ENCODE data around the gene DIRAS3.
A peak's percentile ranks its signal among the peaks of the same experiment; 100 is the strongest.
"Not testable (repeated sequence)": the region's sequence is repeated elsewhere in the genome, so short reads cannot be mapped to it uniquely, and the experiment has no call there.

The DIRAS3 gene

DNA sequence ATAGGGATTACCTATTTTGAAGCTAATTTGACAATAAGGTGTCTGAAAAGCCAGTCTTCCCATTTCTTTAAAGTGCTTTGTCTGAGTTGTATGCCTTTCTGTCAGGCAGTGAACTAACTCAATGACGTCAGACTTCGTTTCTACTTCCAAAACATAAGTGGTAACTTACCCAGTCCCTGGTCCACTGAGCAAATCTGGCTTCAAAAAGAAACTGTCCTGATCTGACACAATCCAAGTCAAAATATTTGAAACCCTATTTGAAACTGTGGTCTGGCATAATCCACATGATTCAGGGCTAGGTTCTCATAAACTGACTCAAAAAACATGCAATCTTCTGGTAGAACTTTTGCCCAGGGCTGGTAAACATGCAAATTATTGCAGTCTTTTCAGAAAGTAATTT is 34.0 kb downstream of the DIRAS3 start:
- no peak for DNase-seq

DNA sequence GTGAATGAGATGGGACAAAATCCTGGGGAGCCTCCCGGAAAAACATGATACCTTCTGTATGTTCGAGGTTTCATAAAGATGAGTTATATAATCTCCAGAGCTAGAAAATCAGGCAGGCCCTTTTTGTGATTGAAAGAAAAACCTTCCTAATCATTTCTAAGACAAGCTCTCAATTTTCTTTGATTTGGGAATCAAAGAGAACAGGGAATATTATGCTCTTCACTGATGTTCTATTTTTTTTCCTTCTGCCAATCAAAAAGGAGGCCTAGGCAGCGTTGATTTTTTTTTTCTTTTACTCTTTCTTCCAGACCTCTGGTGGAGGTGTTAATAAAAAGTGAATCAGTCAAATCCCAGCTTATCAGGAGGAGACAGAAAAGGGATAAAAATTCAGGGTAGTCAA is 34.5 kb downstream of the DIRAS3 start:
- DNase-seq = no peak

DNA sequence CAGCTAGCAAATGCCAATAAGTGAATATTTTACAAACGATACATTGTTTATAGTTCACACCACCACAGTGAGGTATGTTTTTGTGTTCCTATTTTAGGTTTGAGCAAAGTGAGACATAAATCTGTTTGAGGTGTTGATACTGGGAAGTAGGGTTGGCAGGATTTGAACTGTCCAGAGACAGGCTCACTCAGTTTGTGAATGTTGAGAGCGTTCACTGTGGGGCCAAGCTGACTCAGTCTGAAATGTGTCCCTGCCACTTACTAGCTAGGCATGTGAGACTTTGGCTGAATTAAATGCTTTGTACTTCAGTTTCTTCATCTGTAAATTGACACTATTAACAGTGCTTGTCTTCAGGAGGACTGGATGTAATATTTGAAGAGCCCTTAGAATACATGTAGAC is 35.1 kb downstream of the DIRAS3 start:
- DNase-seq = no peak

DNA sequence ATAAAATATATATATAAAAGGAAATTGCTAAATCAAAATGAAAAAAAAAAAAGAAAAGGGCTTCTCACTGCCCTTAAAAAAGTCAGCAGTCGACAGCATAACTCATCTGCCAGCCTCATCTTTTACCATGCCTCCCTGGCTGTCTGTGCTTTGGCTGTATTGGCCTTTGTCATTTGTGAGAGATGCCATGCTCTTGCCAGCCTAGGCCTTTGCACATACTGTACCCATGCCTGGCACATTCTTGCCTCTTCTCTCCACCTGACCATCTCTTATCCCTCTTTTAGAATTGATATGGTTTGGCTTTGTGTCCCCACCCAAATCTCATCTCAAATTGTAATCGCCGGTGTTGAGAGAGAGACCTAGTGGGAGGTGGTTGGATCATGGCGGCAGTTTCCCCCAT is 37.1 kb downstream of the DIRAS3 start:
- DNase-seq = no peak

DNA sequence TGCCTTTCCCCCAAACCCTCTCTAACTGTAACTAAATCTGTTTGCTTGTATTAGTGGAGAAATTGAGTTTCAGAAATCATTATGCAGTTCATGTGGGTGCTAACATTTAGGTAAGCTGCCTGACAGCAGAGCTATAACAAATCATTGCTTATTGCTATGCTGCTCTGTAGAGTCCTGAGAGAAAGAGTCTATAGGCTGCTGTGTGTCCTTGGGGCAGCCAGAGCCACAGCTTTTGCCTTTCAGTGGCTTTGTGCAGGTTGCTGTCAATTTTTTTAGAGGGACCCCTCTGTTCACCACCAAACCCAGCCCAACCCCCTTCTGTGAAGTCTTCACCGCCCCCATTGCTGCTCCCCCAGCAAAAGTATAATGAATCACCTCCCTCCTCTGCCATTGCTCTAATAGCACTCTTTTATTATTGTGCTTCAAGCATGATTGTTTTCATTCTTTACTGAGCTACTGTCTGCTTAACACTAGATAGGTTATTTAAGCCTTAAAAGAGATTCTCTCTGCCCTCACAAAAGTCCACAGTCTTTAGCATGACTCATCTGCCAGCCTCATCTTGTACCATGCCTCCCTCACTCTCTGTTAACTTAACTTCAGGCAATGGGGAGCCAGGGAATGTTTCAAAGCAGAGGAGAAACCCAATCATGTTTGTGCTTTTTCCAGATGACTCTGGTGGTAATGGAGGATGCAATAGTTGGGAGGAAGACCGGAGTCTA is 38.6 kb downstream of the DIRAS3 start:
- no peak for DNase-seq

DNA sequence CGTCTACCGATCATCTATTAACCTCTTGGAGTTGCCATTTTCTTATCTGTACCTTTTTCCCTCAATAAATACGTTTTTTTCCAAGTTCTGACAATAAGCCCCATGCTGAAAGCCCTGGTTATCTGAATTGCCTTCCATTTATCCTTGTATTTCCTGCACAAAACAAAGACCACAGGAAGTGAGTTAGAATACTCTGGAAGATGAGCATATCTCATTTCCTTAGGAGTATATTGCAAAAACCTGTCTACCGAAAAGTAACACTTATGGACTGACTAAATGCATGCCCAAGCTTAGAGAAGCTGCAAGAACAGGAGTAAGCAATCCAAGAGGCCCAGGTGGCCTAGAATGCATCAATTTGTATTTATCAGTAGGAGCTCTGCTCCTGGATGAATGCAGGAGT is 39.9 kb downstream of the DIRAS3 start:
- no peak for DNase-seq

DNA sequence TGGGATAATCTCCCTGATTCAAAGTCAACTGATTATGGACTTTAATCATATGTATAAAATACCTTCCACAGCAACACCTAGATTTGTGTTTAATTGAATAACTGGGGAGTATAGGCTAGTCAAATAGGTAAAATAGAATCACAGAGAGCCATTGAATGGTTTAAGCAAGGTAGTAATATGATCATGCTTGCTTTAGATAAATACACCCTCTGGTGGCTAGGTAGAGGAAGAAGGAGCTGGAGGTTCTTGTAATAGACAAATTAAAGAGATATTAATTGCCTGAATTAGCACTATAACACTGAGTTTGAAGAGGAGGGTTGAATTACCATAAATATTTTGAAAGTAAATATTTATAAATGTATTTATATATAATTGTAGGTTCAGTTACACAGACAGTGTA is 40.3 kb downstream of the DIRAS3 start:
- peak in 1 of 2 experiments; percentile 2 for DNase-seq

DNA sequence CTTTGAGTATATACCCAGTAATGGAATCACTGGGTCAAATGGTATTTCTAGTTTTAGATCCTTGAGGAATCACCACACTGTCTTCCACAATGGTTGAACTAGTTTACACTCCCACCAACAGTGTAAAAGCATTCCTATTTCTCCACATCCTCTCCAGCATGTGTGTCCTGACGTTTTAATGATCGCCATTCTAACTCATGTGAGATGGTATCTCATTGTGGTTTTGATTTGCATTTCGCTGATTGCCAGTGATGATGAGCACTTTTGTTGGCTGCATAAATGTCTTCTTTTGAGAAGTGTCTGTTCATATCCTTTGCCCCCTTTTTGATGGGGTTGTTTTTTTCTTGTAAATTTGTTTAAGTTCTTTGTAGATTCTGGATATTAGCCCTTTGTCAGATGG is 46.8 kb downstream of the DIRAS3 start:
- not testable (repeated sequence) for DNase-seq

DNA sequence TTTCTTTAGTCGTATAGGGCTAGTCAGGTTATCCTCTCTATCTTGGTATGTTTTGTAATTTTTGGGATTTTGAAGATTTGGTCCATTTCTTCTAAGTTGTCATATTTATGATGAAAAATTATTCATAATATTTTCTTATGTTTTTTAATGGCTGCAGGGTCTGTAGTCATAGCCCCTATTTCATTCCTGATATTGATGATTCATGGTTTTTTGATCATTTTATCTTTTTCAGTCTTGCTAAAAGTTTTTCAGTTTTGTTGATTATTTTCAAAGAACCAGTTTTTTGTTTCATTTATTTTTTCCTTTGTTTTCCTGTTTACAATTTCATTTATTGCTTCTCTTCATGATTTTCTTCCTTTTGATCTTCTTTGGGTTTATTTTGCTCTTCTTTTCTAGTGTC is 50.2 kb downstream of the DIRAS3 start:
- no peak for DNase-seq

DNA sequence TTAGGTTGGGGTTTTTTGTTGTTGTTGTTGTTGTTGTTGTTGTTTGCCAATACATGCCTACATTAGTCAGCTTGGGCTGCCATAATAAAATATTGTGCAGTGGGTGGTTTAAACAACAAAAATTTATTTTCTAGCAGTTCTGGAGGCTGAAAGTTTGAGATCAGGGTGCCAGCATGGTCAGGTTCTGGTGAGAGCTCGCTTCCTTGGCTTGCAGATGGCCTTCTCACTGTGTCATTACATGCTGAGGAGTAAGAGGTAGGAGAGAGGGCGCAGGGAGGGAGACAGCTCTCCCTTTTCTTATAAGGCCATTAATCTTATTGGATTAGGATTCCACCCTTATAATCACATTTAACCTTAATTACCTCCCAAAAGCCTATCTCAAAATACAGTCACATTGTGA is 52.7 kb downstream of the DIRAS3 start:
- DNase-seq = no peak
